ENCODE results near the gene CPPED1. TPM values are rescaled to one million over a fixed set of nuclear protein-coding genes. Genes with fewer than 3 reads are reported as not detected.

The CPPED1 gene
- polyA plus RNA-seq, 1 donor from 2014 or later: 16.6 TPM

- Mint-ChIP-seq H3K36me3 (peaks cover 11% of the 10 kb centered on the region), H3K27me3 (no peaks in the 10 kb centered on the region), H3K9me3 (peaks cover 0 to 2% (median 0%) of the 10 kb centered on the region in 3 donors), H3K27ac (no peak overlapping the region), H3K4me1 (peaks cover 5 to 8% (median 7%) of the 10 kb centered on the region in 3 donors), H3K4me3 (no peak overlapping the region)
Measured at GRCh38 chr16:12679660-12680272, 123.9 kb downstream of the CPPED1 start.

GRCh38 chr16:12678983-12679382 is 124.7 kb downstream of the CPPED1 start:
- peaks cover 12% of the 10 kb centered on the region for H3K36me3 Mint-ChIP-seq
- peaks cover 5 to 8% (median 7%) of the 10 kb centered on the region in 3 donors for H3K4me1 Mint-ChIP-seq
- no peaks in the 10 kb centered on the region for H3K27me3 Mint-ChIP-seq
- no peak overlapping the region for H3K27ac Mint-ChIP-seq
- peaks cover 0 to 2% (median 0%) of the 10 kb centered on the region in 3 donors for H3K9me3 Mint-ChIP-seq
- H3K4me3 Mint-ChIP-seq: no peak overlapping the region

- Mint-ChIP-seq H3K27ac (no peak overlapping the region), H3K36me3 (peaks cover 6% of the 10 kb centered on the region), H3K4me1 (peaks cover 5 to 8% (median 7%) of the 10 kb centered on the region in 3 donors)
Measured at GRCh38 chr16:12677502-12677901, 126.2 kb downstream of the CPPED1 start.

GRCh38 chr16:12675852-12676251 is 127.8 kb downstream of the CPPED1 start:
- Mint-ChIP-seq H3K27me3 (no peaks in the 10 kb centered on the region), H3K36me3 (peaks cover 8% of the 10 kb centered on the region), H3K27ac (no peak overlapping the region), H3K4me3 (no peak overlapping the region), H3K4me1 (peaks cover 5 to 8% (median 7%) of the 10 kb centered on the region in 3 donors), H3K9me3 (peaks cover 0 to 2% (median 0%) of the 10 kb centered on the region in 3 donors)

More at GRCh38 chr16:12677502-12677901, 126.2 kb downstream of the CPPED1 start:
- Mint-ChIP-seq H3K9me3 (peaks cover 0 to 2% (median 0%) of the 10 kb centered on the region in 3 donors), H3K27me3 (no peaks in the 10 kb centered on the region), H3K4me3 (peak overlapping the region in 1 of 4 donors; percentile 55)

- H3K27me3 Mint-ChIP-seq: no peaks in the 10 kb centered on the region
- peaks cover 0 to 4% (median under 1%) of the 10 kb centered on the region in 3 donors for H3K9me3 Mint-ChIP-seq
- H3K4me3 Mint-ChIP-seq: peak overlapping the region in 1 of 4 donors; percentile 66
- peaks cover 5 to 8% (median 7%) of the 10 kb centered on the region in 3 donors for H3K4me1 Mint-ChIP-seq
- H3K36me3 Mint-ChIP-seq: peaks cover 11% of the 10 kb centered on the region
- no peak overlapping the region for H3K27ac Mint-ChIP-seq
Measured at GRCh38 chr16:12675046-12675445, 128.6 kb downstream of the CPPED1 start.

GRCh38 chr16:12674524-12674923 is 129.2 kb downstream of the CPPED1 start:
- Mint-ChIP-seq H3K36me3 (peaks cover 12% of the 10 kb centered on the region), H3K4me3 (peak overlapping the region in 1 of 4 donors; percentile 66), H3K4me1 (peaks cover 5 to 8% (median 7%) of the 10 kb centered on the region in 3 donors), H3K27ac (no peak overlapping the region), H3K9me3 (peaks cover 0 to 4% (median 2%) of the 10 kb centered on the region in 3 donors), H3K27me3 (no peaks in the 10 kb centered on the region)

- Mint-ChIP-seq H3K4me1 (peaks cover 5 to 8% (median 7%) of the 10 kb centered on the region in 3 donors), H3K9me3 (peaks cover 2 to 4% (median 3%) of the 10 kb centered on the region in 3 donors), H3K27me3 (no peaks in the 10 kb centered on the region), H3K4me3 (no peak overlapping the region), H3K27ac (no peak overlapping the region), H3K36me3 (peaks cover 15% of the 10 kb centered on the region)
Measured at GRCh38 chr16:12674071-12674470, 129.6 kb downstream of the CPPED1 start.

- Mint-ChIP-seq H3K4me3 (no peak overlapping the region), H3K27me3 (no peaks in the 10 kb centered on the region), H3K9me3 (peaks cover 7 to 9% (median 8%) of the 10 kb centered on the region in 3 donors), H3K27ac (no peak overlapping the region), H3K4me1 (peaks cover 5 to 8% (median 7%) of the 10 kb centered on the region in 3 donors), H3K36me3 (peaks cover 20% of the 10 kb centered on the region)
Measured at GRCh38 chr16:12673466-12673865, 130.2 kb downstream of the CPPED1 start.

GRCh38 chr16:12672986-12673385 is 130.7 kb downstream of the CPPED1 start:
- H3K4me3 Mint-ChIP-seq: no peak overlapping the region
- H3K27me3 Mint-ChIP-seq: no peaks in the 10 kb centered on the region
- H3K27ac Mint-ChIP-seq: no peak overlapping the region
- peaks cover 8 to 11% (median 9%) of the 10 kb centered on the region in 3 donors for H3K9me3 Mint-ChIP-seq
- peaks cover 20% of the 10 kb centered on the region for H3K36me3 Mint-ChIP-seq
- peaks cover 5 to 7% (median 6%) of the 10 kb centered on the region in 3 donors for H3K4me1 Mint-ChIP-seq

- Mint-ChIP-seq H3K27me3 (no peaks in the 10 kb centered on the region), H3K36me3 (peaks cover 24% of the 10 kb centered on the region)
Measured at GRCh38 chr16:12669908-12670307, 133.8 kb downstream of the CPPED1 start.

GRCh38 chr16:12667909-12668308 is 135.8 kb downstream of the CPPED1 start:
- no peak overlapping the region for H3K27ac Mint-ChIP-seq
- no peaks in the 10 kb centered on the region for H3K27me3 Mint-ChIP-seq
- H3K9me3 Mint-ChIP-seq: peaks cover 13 to 24% (median 16%) of the 10 kb centered on the region in 3 donors
- H3K4me3 Mint-ChIP-seq: no peak overlapping the region
- H3K4me1 Mint-ChIP-seq: no peaks in the 10 kb centered on the region
- peaks cover 24% of the 10 kb centered on the region for H3K36me3 Mint-ChIP-seq

More at GRCh38 chr16:12669908-12670307, 133.8 kb downstream of the CPPED1 start:
- H3K27ac Mint-ChIP-seq: no peak overlapping the region
- no peaks in the 10 kb centered on the region for H3K4me1 Mint-ChIP-seq
- peaks cover 12 to 24% (median 16%) of the 10 kb centered on the region in 3 donors for H3K9me3 Mint-ChIP-seq
- H3K4me3 Mint-ChIP-seq: no peak overlapping the region

GRCh38 chr16:12664164-12664733 is 139.4 kb downstream of the CPPED1 start:
- H3K4me1 Mint-ChIP-seq: no peaks in the 10 kb centered on the region
- no peak overlapping the region for H3K4me3 Mint-ChIP-seq
- no peaks in the 10 kb centered on the region for H3K27me3 Mint-ChIP-seq
- H3K9me3 Mint-ChIP-seq: peaks cover 11 to 22% (median 14%) of the 10 kb centered on the region in 3 donors
- no peak overlapping the region for H3K27ac Mint-ChIP-seq
- peaks cover 21% of the 10 kb centered on the region for H3K36me3 Mint-ChIP-seq

- Mint-ChIP-seq H3K36me3 (peaks cover 9% of the 10 kb centered on the region), H3K4me3 (no peak overlapping the region), H3K27ac (no peak overlapping the region), H3K4me1 (no peaks in the 10 kb centered on the region), H3K9me3 (peaks cover 4 to 13% (median 10%) of the 10 kb centered on the region in 3 donors), H3K27me3 (peaks cover 1% of the 10 kb centered on the region)
Measured at GRCh38 chr16:12661656-12662172, 142.0 kb downstream of the CPPED1 start.

- Mint-ChIP-seq H3K9me3 (peaks cover 3 to 13% (median 8%) of the 10 kb centered on the region in 3 donors), H3K4me1 (no peaks in the 10 kb centered on the region), H3K27me3 (peaks cover 5% of the 10 kb centered on the region), H3K27ac (no peak overlapping the region), H3K36me3 (peaks cover 6% of the 10 kb centered on the region), H3K4me3 (no peak overlapping the region)
Measured at GRCh38 chr16:12659871-12660270, 143.8 kb downstream of the CPPED1 start.

GRCh38 chr16:12658506-12658905 is 145.2 kb downstream of the CPPED1 start:
- peaks cover 1 to 13% (median 8%) of the 10 kb centered on the region in 3 donors for H3K9me3 Mint-ChIP-seq
- peaks cover 5% of the 10 kb centered on the region for H3K27me3 Mint-ChIP-seq
- H3K4me3 Mint-ChIP-seq: no peak overlapping the region
- no peak overlapping the region for H3K27ac Mint-ChIP-seq
- no peaks in the 10 kb centered on the region for H3K4me1 Mint-ChIP-seq
- peaks cover 4% of the 10 kb centered on the region for H3K36me3 Mint-ChIP-seq

Data from IgD-negative memory B cell (primary cell).